GM19351 (cell line): Measurements from ENCODE around the gene SAMHD1.
"Not testable (repeated sequence)": the region's sequence is repeated elsewhere in the genome, so short reads cannot be mapped to it uniquely, and the experiment has no call there.

Experiments used
- ATAC-seq: cut with Tn5 transposase; IDR thresholded peaks from one replicate; pipeline ENCODE4 v1.9.1; 2021; ENCODE audit warnings: mild to moderate bottlenecking, moderate library complexity; ENCODE audit not compliant: unreplicated experiment

SAMHD1 gene

GRCh38 chr20:36856691-36857635 lies 94.5 kb downstream of the SAMHD1 start:
- no peak for ATAC-seq

- no peak for ATAC-seq
These were observed 95.3 kb downstream of the SAMHD1 start for GRCh38 chr20:36856195-36856594.

- ATAC-seq: no peak
These were observed 96.3 kb downstream of the SAMHD1 start for GRCh38 chr20:36855241-36855657.

- no peak for ATAC-seq
These were observed 96.9 kb downstream of the SAMHD1 start for GRCh38 chr20:36854348-36855240.

- ATAC-seq: no peak
These were observed 99.3 kb downstream of the SAMHD1 start for GRCh38 chr20:36852187-36852586.

- no peak for ATAC-seq
These were observed 100.0 kb downstream of the SAMHD1 start for GRCh38 chr20:36851490-36851889.

- no peak for ATAC-seq
These were observed 100.7 kb downstream of the SAMHD1 start for GRCh38 chr20:36850759-36851158.

GRCh38 chr20:36849333-36850065 lies 102.0 kb downstream of the SAMHD1 start:
- no peak for ATAC-seq

GRCh38 chr20:36848677-36849076 lies 102.8 kb downstream of the SAMHD1 start:
- ATAC-seq: no peak

GRCh38 chr20:36848078-36848660 lies 103.3 kb downstream of the SAMHD1 start:
- no peak for ATAC-seq

- ATAC-seq: no peak
These were observed 103.8 kb downstream of the SAMHD1 start for GRCh38 chr20:36847710-36848040.

GRCh38 chr20:36847009-36847709 lies 104.3 kb downstream of the SAMHD1 start:
- ATAC-seq: no peak

GRCh38 chr20:36845288-36845971 lies 106.1 kb downstream of the SAMHD1 start:
- no peak for ATAC-seq

- not testable (repeated sequence) for ATAC-seq
These were observed 110.5 kb downstream of the SAMHD1 start for GRCh38 chr20:36841030-36841429.
